Ramos (cell line): ENCODE results near the gene ABCB11.

Source experiments
- in situ Hi-C: fragments of 300-500 bp; cut with MboI; formaldehyde crosslinking; loops from one replicate; pipeline ENCODE4 v1.14.3; 2022; ENCODE audit warnings: low sequenced_read_pairs; ENCODE audit not compliant: unreplicated experiment

ABCB11 gene

DNA sequence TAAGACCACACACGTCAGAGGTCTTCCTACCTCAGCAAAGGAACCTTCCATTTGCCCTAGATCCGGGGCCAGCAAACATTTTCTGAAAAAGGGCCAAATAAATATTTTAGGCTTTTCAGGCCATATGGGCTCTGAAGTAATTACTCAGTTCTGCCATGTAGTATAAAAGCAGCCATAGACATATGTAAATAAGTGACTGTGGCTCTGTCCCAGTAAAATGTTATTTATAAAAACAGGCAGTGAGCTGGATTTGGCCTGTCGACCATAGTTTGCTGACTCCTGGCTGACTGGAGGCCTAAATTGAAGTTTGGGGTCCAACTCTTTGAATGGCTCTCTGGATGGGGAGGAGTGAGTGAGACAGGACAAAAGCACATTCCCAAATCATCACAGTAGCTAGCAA is 49.5 kb downstream of the ABCB11 start:
- in situ Hi-C loops, result no loop called here

DNA sequence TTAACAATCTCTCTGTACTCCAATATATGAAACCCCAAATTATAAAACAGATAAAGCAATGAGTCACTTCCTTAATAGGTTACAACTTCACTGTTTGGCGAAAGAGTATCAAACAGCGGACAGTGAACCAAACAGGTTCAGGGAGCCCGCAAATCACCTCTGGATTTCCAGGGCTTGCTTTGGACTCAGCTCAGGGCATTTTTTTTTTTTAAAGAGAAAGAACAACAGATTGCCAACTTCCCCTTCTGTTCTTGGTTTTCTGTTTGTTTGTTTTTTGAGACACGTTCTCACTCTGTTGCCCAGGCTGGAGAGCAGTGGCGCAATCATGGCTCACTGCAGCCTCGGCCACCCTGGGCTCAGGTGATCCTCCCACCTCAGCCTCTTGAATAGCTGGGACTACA is 52.7 kb downstream of the ABCB11 start:
- in situ Hi-C loops, result no loop called here

DNA sequence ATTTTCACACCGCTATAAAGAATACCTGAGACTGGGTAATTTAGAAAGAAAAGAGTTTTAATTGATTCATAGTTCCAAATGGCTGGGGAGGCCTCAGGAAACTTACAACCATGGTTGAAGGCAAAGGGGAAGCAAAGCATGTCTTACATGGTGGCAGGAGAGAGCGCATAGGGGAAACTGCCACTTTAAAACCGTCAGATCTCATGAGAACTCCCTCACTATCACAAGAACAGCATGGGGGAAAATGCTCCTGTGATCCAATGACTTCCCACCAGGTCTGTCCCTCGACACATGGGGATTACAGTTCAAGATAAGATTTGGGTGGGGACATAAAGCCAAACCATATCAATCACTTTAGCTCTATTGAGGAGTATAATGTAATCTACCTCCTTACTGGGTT is 53.5 kb downstream of the ABCB11 start:
- in situ Hi-C loops, result no loop called here

DNA sequence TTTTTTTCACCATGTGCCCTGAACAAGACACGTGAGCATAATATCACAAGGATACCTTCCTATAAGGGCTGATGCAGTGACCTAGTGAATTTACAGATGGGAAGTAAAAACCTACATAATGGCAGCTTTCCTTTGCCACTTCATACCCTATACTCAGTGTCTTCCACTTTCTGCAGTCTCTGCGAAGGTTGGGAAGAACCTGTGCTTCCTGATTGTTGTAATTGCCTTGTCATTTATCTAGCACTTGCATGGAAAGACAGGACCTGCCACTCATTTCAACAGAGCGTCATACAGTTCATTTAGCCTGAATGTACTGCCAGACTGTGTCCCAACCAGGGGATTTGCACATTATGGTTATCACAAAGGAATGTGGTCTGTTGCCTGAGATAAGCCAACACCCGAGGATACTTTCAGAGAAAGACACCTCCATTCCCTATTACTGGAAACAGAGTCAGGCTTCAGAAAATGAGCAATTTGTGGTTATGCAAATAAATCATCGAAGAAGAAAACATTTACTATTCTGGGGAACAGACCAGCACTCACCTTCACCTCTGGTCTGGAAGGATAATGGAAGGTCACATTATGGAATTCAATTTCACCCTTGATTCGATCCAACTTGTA is 55.0 kb downstream of the ABCB11 start:
- in situ Hi-C loops, result no loop called here

DNA sequence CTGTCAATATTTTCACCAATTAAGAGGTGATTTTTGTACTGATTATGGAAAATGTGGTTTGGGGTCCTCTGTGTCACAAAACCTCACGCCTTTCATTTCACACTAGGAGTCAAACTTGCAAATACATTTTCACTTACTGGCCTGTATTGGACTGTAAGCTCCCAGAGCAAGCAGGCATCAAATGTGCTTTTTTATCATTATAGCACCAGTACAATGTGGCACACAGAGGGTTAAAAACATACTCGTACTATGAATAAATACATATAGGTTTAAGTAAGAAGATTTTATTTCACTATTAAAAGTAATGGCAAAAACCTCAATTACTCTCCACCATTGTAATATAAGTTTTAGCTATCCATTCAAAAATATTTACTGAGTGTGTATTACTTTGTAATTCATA is 56.7 kb downstream of the ABCB11 start:
- in situ Hi-C loops, result no loop called here

DNA sequence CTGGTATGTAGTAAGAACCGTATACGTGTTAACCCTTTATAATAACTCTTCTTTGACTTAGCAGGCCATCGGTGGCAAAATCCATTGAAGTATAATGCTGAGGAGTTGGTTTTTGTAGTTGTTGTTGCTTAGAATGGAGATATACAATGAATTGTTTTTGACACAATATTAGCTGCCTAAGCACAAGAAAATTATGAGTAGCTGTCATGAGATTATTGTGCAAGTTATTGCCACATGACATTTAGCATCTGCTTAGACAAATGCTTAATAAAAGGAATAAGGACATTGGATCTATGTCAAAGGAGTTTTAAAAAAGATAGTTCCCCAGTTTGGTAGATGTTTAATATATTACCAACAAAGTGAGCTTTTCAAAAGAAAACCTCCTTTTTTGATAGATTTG is 59.9 kb downstream of the ABCB11 start:
- in situ Hi-C loops, result no loop called here

DNA sequence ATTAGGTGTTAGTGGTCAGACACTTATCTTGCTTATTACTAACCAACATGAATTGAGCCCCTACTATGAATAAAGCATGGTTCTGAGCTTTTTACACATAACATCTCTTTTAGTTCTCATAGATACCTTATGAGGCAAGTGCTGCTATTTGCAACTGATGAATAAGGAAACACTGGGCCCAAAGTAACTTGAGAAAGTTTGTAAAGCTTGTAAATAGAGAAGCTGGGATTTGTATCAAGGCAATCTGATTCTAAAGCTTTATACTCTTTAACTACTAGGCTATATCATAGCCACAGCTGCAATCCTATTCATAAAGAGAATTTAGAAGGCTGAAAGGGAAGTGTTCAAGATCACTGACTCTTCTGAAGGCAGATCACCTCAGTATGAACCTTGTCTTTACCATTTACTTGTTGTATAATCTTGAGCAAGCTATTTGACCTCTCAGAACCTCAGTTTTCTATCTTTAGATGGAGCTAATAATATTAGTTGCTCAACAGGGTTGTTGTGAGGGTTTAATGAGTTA is 60.4 kb downstream of the ABCB11 start:
- in situ Hi-C loops, result no loop called here

DNA sequence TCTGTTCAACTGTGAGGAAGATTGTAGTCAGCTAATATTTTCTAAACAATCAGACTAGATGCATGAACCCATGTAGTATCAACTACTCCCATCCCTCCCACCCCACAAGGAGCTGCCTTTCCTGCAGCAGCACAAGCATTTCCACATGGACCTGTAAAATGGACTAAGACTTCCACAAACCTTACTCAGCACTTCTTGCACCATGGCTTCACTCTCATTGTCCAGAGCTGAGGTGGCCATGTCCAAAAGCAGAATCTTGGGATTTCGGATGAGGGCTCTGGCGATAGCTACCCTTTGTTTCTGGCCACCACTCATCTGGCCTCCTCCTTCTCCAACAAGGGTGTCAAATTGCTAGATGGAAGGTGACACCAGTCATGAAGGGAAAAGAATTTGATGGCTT is 61.3 kb downstream of the ABCB11 start:
- in situ Hi-C loops, result no loop called here

DNA sequence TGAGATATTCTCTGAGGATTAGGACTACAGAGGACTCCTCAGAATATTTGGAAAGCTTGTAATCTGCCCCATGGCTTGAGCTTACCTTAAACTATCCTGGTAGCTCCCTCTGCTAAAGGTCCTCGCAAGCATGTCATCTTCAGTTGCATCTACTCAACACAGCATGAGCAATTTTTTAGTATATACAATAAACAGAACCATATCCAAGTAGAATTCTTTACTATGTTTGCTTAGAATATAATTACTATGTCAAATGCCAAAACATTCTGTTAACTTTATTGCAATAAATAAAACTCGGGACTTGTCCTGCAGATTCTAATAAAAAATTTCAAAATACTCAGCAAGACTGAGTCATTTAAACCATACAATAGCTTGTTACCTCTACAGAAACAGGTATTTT is 62.8 kb downstream of the ABCB11 start:
- in situ Hi-C loops, result no loop called here

DNA sequence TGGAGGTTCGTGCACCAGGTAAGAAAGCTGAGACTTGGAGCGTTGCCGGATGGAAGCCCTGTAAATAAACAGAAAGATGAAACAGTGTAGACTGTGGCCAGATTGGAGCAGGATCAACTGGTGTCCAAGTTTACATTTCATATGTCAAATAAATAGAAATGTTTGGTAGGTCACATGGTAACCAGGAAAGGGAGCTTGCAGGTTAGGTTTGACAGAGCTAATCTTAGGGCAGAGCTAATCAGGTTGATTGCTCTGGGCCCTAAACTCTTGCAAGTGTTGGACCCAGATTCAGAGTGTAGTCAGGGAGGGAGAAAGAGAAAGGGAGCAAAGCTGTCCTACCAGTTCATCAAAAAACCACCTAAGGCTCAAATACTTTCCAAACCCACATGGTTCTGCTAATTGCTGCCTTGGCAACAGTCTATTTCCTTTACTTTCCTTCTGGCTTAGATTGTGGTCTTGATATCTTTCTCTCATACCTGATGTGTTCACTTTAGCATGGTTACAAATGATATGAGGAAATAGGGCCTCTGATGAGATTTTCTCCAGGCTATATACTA is 66.8 kb downstream of the ABCB11 start:
- in situ Hi-C loops, result no loop called here

DNA sequence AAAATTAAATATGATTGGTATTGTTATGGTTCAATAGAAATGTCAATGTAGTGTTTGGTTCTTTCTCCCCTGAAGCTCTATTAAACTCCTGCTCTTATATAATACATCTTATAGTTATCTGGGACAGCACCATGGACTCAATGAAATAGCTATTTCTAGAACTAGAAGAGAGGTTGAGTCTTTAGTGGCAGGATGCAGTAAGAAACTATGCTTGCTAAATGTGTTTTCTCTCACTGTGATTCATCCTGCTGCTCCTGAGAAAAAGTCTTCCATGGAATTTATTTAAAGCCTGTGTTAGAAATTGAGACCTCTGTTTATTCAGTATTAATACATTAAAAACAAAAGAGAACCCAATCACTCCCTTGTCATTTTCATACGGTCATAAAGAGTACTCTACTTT is 68.5 kb downstream of the ABCB11 start:
- in situ Hi-C loops, result no loop called here

DNA sequence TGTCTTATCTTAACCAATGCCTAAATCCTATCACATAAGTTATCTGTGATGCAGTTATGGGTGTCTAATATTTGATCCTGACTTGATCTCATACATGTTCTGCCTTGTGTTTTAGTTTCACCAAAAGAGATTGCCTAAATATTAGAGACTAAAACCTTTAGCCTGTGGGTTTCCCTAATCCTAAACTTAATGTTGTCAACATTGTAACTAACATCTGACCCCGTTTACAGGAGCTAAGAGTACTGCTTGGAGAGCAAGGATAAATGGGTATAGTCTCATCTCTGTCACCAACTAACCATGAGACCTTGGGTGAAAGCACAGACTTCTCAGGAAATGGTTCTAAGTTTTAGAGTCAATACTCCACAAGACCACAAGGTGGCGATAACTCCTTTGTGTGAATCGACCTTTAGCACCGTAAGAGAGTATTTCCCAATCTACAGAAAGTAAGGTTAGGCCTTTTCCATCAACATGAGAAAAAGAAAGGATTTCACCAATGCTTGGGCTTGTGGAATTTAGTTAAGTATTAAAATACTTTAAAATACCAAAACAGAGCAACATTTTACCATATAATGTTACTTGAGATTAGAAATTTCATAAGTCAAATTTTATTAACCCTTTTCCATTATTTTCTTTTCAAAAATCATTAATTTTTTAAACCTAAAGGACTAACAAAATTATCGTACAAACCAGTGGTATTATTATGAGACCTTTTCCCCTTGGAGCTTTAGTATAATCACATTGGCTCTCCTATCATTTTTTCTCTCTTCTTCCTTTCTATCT is 69.5 kb downstream of the ABCB11 start:
- in situ Hi-C loops, result no loop called here

DNA sequence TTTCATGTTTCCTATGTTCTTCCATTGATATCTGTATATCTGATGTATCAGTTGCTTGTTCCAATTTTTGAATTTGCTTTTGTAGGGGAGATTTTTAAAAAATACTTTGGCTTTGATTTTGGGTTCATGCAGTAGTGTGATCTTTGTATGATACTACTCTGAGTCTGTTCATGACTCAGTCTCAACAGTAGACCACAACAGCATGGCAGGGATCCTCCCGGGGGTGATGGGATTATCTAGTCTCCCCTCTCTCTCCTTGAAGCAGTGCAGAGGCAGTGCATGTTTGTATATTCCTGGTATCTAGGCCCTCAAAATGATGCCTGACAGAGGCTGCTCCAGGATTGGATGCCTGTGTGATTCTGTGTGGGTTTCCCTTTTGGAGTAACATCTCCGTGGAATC is 74.7 kb downstream of the ABCB11 start:
- in situ Hi-C loops, result no loop called here

DNA sequence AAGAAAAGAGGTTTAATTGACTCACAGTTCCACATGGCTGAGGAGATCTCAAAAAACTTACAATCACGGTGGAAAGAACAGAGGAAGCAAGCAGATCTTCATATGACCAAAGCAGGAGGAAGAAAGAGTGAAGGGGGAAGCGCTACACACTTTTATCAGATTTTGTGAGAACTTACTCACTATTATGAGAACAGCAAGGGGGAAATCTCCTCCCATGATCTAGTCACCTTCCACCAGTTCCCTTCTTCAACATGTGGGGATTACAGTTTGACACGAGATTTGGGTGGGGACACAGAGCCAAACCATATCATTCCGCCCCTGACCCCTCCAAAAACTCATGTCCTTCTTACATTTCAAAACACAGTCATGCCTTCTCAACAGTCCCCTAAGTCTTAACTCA is 75.8 kb downstream of the ABCB11 start:
- in situ Hi-C loops, result no loop called here

DNA sequence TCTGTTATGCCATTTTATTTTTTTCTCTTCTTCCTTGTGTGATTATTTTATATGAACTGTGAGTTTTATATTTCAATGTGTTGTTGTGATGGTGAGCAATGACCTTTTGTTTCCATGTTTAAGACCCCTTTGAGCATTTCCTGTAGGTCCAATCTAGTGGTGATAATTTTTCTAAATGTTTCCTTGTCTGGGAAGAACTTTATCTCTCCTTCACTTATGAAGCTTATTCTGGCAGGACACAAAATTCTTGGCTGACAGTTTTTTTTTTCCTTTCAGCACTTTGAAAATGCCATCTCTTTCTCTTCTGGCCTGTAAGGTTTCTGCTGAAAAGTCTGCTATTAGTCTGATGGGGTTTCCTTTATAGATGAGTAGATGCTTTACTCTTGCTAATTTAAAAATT is 76.9 kb downstream of the ABCB11 start:
- in situ Hi-C loops, result no loop called here

DNA sequence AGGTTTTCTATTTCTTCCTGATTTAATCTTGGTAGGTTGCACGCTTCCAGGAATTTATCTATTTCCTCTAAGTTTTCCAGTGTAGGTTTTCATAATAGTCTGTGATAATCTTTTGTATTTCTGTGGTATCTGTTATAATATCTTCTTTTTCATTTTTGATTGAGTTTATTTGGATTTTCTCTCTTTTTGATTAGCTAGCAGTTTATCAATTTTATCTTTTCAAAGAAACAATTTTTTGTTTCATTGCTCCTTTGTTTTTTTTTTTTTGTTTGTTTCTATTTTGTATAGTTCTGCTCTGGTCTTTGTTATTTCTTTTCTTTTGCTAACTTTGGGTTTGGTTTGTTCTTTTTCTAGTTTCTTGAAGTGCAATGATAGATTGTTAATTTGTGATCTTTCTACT is 78.7 kb downstream of the ABCB11 start:
- in situ Hi-C loops, result no loop called here

DNA sequence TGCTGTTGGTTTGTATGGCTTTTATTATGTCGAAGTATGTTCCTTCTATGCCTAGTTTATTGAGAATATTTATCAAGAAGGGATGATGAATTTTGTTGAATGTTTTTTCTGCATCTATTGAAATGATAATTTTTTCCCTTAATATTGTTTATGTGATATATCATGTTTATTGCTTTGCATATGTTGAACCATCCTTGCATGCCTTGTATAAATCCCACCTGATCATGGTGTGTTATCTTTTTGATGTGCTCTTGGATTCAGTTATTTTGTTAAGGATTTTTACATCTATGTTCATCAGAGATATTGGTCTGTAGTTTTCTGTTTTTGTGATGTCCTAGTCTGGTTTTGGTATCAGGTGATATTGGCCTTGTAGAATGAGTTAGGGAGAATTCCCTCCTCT is 79.3 kb downstream of the ABCB11 start:
- in situ Hi-C loops, result no loop called here

DNA sequence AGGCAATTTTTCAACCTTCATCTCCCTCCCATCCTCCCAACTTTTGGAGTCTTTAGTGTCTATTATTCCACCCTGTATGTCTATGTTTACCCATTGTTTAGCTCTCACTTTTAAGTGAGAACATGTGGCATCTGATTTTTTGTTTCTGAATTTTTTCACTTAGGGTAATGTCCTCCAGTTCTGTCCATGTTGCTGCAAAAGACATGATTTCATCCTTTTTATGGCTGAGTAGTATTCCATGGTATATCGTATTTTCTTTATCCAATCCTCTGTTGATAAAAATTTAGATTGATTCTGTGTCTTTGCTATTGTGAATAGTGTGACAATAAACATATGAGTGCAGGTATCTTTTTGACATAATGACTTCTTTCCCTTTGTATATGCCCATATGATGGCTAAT is 81.8 kb downstream of the ABCB11 start:
- in situ Hi-C loops, result no loop called here

DNA sequence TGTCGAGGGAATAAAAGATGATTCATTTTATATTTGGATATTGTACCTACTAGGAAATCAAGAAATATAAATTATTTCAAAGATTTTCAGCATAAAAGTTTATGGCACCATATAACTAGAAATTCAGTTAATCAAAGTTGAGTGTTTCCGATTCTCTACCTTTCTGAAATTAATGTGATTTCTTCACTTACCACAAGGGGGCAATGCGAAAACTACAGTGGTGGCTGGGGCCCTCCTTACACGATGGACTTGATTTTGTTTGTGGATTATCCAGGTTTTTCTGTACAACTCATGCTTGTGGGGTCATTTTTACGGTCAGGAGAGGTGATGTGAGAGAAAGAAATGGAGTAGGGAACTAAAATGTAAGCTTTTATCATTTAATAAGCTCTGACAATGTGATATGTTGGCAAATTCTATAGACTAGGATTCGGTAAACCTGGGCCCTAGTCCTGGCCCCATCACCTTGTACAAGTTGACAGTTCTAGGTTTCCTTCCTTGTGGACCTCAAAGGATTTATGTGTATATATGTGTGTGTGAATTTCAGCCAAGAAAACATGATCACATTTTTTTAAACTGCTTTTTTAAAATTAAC is 82.4 kb downstream of the ABCB11 start:
- in situ Hi-C loops, result no loop called here

DNA sequence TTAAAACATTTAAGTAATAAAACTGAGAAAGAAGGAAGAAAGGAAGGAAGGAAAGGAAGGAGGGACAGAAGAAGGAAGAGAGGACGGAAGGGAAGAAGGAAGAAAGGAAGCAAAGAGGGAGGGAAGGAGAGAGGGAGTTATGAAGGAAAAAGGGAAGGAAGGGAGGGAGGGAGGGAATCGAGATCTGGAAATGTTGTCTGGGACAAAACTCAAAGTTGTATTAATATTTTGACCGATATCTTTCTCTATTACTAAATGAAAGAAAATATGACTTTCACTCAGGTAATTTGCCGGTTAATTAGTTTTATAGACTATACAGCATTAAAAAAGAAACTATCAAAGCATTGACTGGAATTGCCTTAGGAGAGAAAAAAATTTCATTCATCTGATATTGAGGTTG is 85.6 kb downstream of the ABCB11 start:
- in situ Hi-C loops, result no loop called here

DNA sequence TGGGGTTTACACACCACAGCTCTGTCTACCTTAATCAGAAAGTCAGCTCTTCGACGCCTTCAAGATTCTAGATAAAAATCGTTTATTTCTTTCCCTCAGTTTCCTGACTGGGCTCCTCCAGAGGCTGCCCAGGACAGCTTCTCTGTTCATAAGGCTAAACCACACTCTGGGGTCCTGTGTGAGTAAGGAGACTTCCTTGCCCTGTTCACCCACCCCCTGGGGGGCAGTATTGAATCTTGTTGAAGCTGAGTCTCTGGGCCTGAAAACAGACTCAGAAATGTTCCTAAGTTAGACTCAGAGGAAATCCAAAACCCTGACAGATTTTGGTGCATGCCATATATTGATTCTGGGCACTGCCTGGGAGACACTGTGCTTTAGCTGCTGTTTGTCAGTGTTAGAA is 87.1 kb downstream of the ABCB11 start:
- in situ Hi-C loops, result no loop called here
